ENCODE measurements around the gene CAMTA1.

- TF ChIP-seq CTCF (optimal IDR thresholded peaks at IDR 0.05 in 1 of 3, IDR thresholded peaks at IDR 0.05 in 1 of 3, conservative IDR thresholded peaks at IDR 0.05 in 1 of 3; ENCODE audit: extremely low read depth in 1 of 3, insufficient read depth in 2 of 3, low read length in 3 of 3) (no peak), EZH2 (IDR thresholded peaks at IDR 0.05; ENCODE audit: low read length) (no peak)
Measured at GRCh38 chr1:6898974-6899539, 113.8 kb downstream of the CAMTA1 start.

Measured in keratinocyte (primary cell).